Measurements from ENCODE around the gene EDDM13.
"Not testable (repeated sequence)": the region's sequence is repeated elsewhere in the genome, so short reads cannot be mapped to it uniquely, and the experiment has no call there.

EDDM13 gene

GRCh38 chr19:56306016-56306415 lies 33.5 kb downstream of the EDDM13 start:
- TF ChIP-seq CTCF (IDR thresholded peaks at IDR 0.05; ENCODE audit: borderline replicate concordance, insufficient read depth, low read depth, low read length), result no peak
- H3K4me3 ChIP-seq (ENCODE audit: low read depth, low read length), result no peak overlapping the region

GRCh38 chr19:56307062-56307461 lies 34.5 kb downstream of the EDDM13 start:
- H3K4me3 ChIP-seq (ENCODE audit: low read depth, low read length), result not testable (repeated sequence)

- no peak for TF ChIP-seq CTCF (IDR thresholded peaks at IDR 0.05; ENCODE audit: borderline replicate concordance, insufficient read depth, low read depth, low read length)
- H3K4me3 ChIP-seq (ENCODE audit: low read depth, low read length), result no peak overlapping the region
These were observed 36.2 kb downstream of the EDDM13 start for GRCh38 chr19:56308792-56309191.

GRCh38 chr19:56309511-56310185 lies 37.1 kb downstream of the EDDM13 start:
- TF ChIP-seq CTCF (IDR thresholded peaks at IDR 0.05; ENCODE audit: borderline replicate concordance, insufficient read depth, low read depth, low read length), result peak; percentile 98
- H3K4me3 ChIP-seq (ENCODE audit: low read depth, low read length), result no peak overlapping the region

- no peak for TF ChIP-seq CTCF (IDR thresholded peaks at IDR 0.05; ENCODE audit: borderline replicate concordance, insufficient read depth, low read depth, low read length)
- H3K4me3 ChIP-seq (ENCODE audit: low read depth, low read length), result no peak overlapping the region
These were observed 37.9 kb downstream of the EDDM13 start for GRCh38 chr19:56310462-56310861.

- no peak overlapping the region for H3K4me3 ChIP-seq (ENCODE audit: low read depth, low read length)
- no peak for TF ChIP-seq CTCF (IDR thresholded peaks at IDR 0.05; ENCODE audit: borderline replicate concordance, insufficient read depth, low read depth, low read length)
These were observed 39.8 kb downstream of the EDDM13 start for GRCh38 chr19:56312342-56312741.

- H3K4me3 ChIP-seq (ENCODE audit: low read depth, low read length), result no peak overlapping the region
- no peak for TF ChIP-seq CTCF (IDR thresholded peaks at IDR 0.05; ENCODE audit: borderline replicate concordance, insufficient read depth, low read depth, low read length)
These were observed 40.5 kb downstream of the EDDM13 start for GRCh38 chr19:56312787-56313657.
